NCI-H2107 (cell line): ENCODE results near the gene TMPRSS3.

Source experiments
- DNase-seq: peaks from one replicate; lab custom pipeline; 2025; lab: John Stamatoyannopoulos, UW

TMPRSS3 gene

DNA sequence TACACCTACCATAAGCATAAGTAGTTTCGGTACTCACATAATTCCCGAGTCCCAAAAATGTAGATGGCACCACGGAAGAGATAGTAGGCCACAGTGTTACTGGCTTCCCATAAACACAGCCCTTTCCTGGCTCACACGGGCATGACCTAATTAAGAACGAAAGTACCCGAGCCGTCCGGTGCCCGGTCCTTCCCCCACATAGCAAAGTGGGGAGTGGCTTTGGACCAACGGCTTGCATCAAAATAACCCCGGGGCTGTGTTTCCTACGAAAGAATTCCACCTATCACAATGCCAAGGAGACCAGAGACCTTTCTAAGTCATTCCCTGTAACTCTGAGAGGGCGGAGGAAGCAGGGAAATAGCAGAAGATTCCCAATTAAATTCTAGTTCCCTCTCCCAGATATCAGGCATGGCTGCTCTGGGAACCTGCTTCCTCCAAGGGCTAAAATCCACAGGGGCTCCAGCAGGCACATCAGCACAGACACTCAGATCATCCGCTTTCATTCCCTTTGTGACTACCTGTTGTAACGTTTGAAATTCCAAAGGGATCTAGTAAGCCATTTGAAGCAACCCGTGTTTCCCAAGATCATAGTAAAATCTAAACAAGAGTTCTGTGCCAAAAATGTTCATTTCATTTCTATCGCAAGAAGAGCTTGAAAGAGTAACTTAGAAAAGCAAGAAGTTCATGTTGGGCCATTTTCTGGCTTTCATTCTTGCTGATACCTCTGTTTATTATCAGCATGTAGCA is at the start of gene TMPRSS3:
Gene TMPRSS3 (minus strand): TSS at position 148 of the 747 bp plus-strand sequence. CDS start 635 bp downstream, outside the sequence.
- no peak for DNase-seq

DNA sequence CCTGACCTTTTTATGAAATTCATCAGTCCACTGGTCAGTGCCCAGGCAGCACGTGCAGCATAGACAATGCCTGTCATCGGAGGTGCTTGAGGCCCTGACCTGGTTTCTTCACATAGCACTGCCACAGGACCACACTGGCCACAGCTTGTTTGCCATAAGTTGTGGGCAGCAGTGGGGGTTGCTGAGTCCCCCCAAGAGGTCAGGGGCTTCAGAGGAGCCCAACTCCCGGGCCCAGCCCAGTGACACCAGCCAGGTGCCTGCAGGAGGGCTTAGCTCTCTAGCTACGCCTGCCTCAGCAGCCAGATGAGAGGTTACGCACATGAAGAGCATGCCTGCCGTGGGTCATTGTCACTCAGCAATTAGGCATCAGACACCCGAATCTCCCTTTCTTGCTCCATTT is 49.5 kb upstream of the TMPRSS3 start:
- DNase-seq: no peak

DNA sequence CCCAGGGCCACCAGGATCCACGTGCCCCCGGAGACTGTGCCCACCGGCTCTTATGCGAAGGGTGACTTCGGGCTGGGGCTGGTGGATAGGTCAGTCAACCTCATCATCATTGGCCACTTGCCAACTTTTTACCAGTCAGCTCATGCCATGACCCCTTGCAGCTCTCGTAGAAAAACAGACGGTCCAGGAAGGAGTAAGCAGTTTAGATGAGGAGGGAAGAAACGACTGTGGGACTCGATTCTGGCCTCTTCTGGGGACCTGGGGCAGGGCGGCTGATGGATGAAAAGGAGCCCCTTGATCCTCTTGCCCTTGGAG is 48.9 kb upstream of the TMPRSS3 start:
- no peak for DNase-seq

DNA sequence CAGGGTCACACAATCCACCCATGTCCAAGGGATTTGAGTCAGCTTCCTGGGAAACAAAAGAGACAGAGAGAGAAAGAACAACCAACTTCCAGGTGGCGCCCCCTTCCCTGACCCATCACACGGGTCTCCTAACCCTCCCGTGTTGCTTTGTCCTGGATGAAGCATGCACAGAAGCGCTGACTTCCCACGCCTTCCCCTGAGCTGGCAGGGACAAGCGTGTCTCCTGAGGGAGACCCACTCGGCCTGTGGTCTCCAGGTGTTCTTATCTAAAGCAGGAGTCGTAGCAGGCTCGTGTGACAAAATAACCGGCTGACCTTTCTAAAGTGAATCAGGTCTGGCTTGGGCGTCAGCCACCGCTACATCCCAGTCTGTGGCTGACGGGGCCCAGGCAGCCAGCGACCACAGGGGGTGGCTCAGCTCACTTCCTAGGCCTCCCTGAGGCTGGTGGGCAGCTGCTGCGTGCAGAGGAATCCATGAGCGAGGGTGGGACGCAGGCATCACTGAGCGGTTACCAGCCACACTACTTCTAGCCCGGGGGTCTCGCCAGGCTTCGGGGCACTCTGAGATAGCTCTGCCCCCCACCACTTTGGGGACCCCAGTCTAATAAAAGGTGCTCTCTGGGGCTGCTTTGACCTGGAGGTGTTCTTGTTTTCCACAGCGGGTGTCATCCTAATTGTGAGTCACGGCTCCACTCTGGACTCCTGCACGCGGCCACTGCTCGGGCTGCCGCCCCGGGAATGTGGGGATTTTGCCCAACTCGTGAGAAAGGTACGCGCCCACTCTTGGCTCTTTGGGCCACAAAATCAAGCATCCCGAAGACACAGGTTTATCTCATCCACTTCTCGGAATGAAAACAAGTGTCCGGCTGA is 48.3 kb upstream of the TMPRSS3 start:
- no peak for DNase-seq

DNA sequence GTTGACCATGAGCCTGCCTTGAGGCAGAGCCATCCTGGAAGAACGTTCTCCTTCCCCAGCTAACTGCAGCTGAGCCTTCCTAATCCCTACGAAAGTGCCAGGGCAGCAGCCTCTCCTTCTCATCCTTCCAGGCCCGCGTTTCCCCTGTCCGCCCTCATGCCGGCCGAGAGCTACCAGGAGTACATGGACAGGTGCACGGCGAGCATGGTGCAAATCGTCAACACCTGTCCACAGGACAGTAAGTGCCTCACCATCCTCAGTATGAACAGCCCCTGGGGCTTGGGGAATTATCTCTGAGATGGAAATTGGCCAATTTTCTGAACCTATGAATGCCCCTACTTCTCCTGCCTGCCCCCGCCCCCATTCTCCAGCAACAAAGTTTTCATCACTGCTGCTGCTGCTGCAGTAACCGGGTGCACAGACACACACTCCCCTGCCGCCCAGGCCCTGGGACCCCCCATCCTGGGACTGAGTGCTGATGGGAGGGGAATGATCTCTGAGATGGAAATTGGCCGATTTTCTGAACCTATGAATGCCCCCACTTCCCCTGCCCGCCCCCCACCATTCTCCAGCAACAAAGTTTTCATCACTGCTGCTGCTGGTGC is 47.4 kb upstream of the TMPRSS3 start:
- DNase-seq: no peak

DNA sequence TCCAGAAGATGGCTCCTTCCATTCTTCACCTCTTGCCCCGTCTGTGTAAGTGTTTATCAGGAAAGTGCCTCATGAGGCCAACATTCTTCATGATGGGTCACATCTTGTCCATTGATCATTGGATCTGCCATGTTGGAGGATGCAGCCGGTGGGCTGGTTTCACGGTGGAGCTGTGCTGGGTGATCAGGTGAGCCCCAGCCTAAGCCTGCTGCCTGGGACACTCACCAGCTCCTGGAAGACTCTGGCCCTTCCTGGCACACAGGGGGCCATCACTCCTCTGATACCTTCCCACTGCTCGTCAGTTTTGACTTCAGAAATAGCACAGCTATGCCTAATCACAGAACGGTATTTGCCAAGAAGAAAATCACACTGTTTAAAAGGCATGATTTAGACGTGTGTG is 46.1 kb upstream of the TMPRSS3 start:
- no peak for DNase-seq

DNA sequence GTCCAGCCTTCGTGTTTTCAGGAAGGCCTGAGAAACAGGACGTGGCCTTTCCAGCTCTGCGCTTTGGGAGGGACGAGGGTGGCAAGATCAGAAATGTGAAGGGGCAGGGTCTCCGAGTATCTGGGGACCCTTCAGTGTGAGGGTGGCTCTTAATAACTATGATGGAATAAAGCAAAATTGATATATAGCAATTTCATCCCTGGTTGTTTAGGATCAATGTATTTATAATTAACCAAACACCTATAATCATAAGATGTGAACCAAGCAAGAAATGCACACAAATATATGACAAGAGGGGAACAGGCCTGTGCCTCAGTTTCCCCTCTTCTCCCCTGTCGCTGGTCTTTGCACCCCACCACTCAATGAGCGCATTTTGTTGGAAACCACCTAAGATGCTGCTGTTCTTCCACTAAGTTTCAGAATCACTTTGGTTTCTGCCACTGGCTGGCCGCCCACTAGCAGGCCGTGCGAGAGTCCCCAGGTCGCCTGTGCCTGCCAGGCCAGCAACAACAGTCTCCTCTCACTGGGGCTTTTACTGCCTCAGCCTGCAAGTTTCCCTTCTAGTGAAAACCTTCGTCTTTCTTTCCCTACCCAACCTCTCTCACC is 44.4 kb upstream of the TMPRSS3 start:
- no peak for DNase-seq

DNA sequence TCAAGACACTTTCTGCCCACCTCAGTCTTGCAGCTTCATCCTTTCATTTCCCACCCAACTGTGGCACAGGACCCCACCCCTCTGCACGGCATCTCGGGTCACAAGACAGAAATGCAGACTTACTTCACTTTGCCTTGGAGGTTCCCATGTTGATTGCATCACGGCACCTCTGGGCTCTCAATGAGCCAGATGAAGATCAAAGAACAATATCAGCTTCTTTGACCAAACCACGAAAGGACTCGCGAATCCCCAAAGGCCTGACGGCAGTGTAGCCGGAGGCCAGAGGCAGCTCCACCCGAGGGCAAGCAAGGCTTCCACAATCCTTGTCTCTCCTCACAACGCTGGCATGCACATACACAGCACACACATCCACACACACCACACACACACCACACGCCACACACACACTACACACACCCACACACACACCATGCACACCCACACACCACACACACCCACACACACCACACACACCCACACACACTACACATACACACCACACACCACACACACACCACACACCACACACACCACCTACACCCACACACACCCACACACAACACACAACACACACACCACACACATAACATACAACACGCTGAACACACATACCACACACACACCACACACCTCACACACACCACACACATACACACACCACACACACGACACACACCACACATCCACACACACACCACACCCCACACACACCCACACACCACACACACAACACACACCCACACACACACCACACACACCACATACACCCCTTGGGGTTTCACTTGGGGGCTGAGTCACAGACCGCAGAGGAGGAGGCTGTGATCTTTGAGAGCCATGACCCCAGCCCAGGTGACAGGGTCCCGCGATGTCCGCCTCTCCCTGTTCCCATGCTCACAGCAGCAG is 43.7 kb upstream of the TMPRSS3 start:
- no peak for DNase-seq

DNA sequence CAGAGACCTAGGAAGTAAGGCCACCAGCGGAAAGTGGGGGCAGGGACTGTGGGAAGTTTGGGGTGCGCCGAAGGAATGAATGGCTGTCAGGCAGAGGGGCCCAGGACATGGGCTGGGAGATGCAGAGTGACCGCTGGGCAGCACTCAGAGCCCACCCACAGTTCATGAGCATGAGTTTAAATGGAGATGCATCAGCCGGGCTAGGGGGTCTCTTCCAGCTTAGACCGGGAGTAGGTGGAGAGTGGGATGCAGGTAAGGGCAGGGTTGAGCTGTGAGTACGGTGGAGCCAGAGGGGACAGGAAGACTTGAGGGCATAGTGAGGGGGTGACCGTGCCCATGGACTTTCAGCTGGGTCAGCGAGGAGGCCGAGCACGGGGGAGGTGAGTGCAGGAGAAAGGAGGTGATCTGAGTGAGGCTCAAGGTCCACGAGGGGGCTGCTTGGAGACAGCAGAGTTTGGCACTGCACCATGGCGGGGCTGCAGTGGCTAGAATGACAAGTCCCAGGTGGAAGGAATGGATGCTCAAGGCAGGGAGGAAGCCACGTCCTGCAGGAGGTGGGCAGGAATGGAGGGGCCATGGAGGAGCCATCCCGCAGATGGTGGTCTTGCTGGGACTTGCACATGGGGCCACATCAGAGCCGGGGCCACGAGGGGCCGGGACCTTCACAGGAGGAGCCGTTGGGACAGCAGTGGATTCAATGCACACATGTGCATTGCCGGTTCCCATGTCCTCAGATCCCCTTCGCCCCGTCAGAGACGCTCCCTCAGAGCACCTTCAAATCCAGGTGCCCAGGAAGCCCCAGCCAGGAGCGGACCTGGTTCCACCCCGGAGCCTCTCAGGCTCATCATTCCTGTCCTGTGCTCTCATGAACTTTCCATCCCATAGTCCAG is 42.7 kb upstream of the TMPRSS3 start:
- no peak for DNase-seq

DNA sequence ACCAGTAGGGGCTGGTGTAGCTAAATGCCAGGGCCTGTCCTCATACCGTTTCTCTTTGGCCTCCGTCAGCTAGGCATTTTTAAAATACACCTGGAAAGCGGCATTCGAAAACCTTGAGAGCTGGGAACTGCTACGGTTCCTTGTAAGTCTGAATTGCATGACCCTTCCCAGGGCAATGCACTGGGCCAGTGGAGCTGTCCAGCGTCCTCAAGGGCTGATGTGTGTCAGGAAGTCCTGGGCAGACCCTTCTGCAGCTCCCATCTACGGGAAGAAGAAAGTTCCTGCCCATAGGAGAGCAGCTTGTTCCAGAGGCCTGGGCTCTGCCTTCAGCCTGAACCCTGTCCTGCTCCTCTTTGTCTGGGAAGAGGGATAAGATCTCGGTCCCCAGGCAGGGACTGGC is 41.9 kb upstream of the TMPRSS3 start:
- no peak for DNase-seq

DNA sequence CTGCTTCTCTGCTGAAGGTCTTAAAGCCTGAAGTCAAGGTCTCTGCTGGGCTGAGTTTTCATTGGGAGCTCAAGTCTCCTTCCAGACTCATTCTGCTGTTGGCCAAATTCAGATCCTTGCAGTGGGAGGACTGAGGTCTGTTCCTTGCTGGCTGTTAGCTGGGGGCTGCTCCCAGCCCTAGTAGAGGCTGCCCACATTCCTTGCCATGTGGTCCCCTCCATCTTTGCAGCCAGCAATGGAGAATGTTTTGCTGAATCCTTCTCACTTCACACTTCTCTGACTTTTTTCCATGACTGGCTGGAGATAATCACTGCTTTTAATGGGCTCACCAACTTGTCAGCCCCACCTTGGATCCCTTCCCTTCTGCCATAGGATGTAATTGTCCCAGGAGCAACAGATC is 41.1 kb upstream of the TMPRSS3 start:
- DNase-seq: no peak

DNA sequence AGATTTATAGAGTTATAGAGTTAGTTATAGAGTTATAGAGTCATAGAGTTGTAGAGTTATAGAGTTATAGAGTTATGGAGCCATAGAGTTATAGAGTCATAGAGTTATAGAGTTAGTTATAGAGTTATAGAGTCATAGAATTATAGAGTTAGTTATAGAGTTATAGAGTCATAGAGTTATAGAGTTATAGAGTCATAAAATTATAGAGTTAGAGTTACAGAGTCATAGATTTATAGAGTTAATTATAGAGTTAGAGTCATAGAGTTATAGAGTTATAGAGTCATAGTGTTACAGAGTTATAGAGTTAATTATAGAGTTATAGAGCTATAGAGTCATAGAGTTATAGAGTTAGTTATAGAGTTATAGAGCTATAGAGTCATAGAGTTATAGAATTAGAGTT is 40.0 kb upstream of the TMPRSS3 start:
- no peak for DNase-seq

DNA sequence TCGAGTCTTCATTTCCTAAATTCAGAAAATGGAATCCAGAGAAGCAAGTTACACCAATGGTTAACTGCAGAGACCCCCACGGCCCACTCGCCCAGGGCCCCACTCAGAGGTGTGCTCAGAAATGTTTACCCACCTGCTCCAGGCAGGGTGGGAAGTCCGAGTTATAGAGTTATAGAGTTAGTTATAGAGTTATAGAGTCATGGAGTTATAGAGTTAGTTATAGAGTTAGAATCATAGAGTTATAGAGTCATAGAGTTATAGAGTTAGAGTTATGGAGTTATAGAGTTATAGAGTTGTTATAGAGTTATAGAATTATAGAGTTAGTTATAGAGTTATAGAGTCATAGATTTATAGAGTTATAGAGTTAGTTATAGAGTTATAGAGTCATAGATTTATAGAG is 39.5 kb upstream of the TMPRSS3 start:
- DNase-seq: no peak

DNA sequence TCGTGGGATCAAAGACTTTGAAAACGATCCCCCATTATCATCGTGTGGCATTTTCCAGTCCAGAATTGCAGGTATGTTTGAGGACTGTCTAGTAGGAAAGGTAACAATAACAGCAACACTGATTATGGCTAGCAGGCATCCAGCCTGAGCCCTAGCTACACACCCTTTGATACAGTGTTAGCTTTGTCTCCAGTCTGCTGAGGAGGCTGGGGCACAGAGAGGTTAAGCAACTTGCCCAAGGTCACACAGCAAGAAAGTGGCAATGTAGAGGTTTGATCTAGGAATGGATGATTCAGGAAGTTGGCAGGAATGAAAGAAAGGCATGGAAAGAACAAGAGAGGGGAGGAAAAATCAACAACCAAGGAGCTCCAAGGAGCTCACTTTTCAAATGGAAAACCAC is 39.0 kb upstream of the TMPRSS3 start:
- no peak for DNase-seq

DNA sequence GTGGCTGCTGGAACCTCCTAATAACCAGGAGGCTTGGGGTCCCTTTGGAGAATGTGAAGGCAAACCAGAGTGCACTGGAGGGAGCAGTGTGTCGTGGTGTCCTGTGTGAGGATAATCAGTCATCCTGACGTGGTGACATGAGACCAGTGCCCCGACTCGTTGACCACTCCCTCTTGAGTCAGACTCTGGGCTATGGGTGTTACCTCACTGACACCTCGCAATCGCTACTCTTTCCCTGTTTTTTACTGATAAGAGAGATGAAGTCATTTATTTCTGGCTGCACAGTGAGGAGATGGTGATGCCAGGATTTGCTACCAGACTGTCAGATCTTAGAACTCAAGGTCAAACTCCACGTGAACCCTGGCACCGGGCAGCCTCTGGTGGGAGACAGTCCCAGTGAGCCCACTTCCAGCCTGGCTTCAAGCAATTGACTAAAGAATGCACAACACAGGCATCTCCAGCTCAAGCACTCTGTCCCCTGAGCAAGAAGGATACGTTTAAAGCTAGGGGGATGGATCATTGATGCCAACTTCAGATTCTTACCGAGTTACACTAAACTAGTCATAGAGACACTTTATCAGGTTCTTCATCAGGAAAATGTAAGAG is 38.2 kb upstream of the TMPRSS3 start:
- DNase-seq: no peak

DNA sequence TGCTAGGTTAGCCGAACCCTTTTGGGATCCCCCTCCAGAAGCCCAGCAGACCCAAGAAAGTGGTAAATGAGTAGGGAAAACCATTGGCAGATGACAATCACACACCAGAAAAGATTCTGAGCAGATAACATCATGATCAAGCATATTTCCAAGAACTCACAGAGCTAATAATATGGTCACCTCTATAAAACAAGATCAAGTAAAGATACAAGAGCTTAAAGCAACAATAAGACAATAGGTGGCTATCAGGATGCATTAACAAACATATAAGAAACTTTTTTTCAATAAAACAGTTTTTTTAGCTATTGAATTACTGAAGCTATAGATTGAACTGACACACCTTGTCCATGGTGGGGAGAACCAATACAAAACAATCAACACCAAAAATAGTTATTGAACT is 36.8 kb upstream of the TMPRSS3 start:
- no peak for DNase-seq

DNA sequence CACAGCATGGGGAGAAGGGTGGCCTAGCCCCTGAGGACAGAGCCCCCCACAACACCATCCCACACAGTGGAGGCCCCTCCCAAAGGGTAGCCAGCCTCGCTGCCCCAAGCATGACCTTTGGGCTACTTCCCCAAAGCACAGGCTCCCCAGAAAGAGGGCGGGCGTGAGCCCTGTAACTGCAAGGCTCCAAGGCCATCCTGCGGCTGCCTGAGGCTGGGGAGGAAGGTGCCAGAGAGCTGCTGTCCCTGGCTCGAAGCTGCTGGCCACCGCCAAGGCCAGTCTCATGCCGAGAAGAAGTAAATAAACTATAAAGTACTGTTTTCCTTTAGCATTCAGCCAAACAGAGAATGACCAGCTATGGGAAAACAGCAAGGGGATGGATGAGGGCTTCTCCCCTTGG is 35.3 kb upstream of the TMPRSS3 start:
- no peak for DNase-seq

DNA sequence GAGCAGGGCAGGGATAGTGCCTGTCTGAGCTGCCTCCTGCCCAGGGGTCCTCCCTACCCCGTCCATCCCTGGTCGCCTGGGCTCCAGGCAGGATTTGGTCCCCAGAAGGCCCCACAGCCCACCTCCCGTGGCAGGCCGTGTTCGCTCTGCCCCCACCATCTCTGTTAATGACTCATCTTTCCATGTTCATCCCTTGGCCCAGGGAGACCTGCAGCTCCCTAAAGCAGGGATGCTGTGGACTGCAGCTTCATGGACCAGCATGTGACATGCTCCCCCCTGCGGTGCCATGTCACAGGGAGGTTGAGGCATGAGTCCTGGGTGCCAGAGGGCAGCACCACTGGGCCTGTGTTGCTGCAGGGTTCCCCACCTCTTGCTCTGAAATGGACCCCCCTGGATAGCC is 34.7 kb upstream of the TMPRSS3 start:
- no peak for DNase-seq

DNA sequence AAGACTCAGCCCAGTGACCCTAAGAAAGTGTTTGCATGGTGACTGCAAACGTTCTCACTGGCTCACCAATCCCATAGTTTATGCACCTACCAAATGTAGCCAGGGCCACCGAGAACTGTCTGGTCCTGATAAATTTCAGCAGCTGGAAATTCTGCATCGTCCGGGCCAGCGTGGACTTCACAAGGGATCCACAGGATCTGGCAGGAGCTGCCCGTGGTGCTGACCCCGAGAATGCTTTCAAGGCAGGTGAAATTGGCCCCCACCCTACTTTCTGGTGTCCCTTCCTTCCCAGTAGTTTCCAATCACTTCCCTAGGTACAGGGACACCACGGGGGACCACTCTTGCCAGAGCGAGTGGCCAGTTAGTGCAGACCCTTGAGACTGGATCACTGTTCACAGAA is 34.0 kb upstream of the TMPRSS3 start:
- DNase-seq: no peak

DNA sequence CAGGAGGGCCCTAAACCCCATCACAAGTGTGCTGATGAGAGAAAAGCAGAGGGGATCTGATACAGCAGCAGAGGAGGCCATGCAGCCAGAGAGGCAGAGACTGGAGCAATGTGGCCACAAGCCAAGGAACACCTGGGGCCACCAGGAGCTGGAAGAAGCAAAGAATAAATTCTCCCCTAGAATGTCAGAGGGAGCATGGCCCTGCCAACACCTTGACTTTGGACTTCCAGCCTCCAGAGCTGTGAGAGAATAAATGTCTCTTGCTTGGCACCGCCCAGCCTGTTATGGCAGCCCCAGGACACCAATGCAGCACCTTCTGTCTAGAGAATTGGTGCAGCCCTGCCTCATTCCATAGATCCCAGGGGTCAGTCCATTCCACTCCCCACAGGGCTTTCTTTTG is 33.2 kb upstream of the TMPRSS3 start:
- no peak for DNase-seq
